Activated naive CD8-positive, alpha-beta T cell treated with anti-CD3 and anti-CD28 coated beads, Interleukin-2, amount 50 U/mL, for 24 hours (primary cell): ENCODE results near the gene IGFLR1.

Source experiments
- ATAC-seq: fragments of 150-1000 bp; cut with Tn5 transposase; one replicate; pipeline ENCODE4 v1.10.0; 2021
- DNase-seq: peaks from one replicate; pipeline ENCODE4 v3.0.0; 2021
- H3K27ac Mint-ChIP-seq: one replicate; pipeline ENCODE4 v1.8.0; 2021; ENCODE audit warnings: mild to moderate bottlenecking, mixed read lengths
- H3K27me3 Mint-ChIP-seq: one replicate; pipeline ENCODE4 v1.8.0; 2021; ENCODE audit warnings: mixed read lengths
- H3K36me3 Mint-ChIP-seq: one replicate; pipeline ENCODE4 v1.8.0; 2021; ENCODE audit warnings: low read depth, mixed read lengths
- H3K4me1 Mint-ChIP-seq: one replicate; pipeline ENCODE4 v1.8.0; 2021; ENCODE audit warnings: mixed read lengths
- H3K4me3 Mint-ChIP-seq: one replicate; pipeline ENCODE4 v1.8.0; 2021; ENCODE audit warnings: mild to moderate bottlenecking, moderate library complexity, mixed read lengths
- H3K9me3 Mint-ChIP-seq: one replicate; pipeline ENCODE4 v1.8.0; 2021; ENCODE audit warnings: mixed read lengths

Gene IGFLR1, protein sequence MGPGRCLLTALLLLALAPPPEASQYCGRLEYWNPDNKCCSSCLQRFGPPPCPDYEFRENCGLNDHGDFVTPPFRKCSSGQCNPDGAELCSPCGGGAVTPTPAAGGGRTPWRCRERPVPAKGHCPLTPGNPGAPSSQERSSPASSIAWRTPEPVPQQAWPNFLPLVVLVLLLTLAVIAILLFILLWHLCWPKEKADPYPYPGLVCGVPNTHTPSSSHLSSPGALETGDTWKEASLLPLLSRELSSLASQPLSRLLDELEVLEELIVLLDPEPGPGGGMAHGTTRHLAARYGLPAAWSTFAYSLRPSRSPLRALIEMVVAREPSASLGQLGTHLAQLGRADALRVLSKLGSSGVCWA

DNA sequence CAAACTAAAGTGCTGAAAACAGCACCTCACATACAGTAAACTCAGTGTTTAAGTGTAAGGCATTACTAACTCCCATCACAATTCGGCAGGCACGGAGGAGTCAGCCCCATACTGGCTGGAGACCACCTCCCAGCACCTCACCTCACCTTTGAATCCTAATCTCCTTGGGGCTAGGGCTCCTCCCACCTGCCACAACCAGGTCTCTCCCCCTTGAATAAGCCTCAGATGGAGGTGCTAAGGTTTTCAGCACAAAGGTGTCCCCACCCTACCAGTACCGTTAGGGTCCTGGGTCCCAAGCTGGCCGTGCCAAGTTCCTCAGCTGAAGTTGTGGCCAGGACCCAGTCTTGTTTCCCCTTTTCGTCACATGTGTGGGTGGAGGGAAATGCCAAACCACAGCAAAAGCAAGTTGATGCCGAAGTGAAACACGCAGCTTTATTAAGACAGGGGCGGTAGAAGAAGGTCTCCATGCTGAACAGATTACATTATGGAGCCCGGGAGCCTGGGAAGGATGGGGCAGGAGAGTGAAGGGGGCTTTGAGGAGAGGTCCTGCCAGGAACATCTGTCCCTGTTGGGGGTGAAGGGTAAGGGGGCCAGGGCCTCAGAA, at the start of gene IGFLR1:
Gene IGFLR1 (minus strand): TSS at position 332 of the 604 bp plus-strand sequence. CDS start 1,272 bp downstream, outside the sequence.
- H3K27ac Mint-ChIP-seq: peak within 1 kb of the TSS; percentile 99
- peak; percentile 6 for ATAC-seq
- H3K36me3 Mint-ChIP-seq: peaks cover 31% of the 10 kb centered on the region
- DNase-seq: peak; percentile 86
- H3K27me3 Mint-ChIP-seq: no peaks in the 10 kb centered on the region
- peaks cover 58% of the 10 kb centered on the region for H3K4me1 Mint-ChIP-seq
- no peaks in the 10 kb centered on the region for H3K9me3 Mint-ChIP-seq
- peak within 1 kb of the TSS; percentile 97 for H3K4me3 Mint-ChIP-seq

DNA sequence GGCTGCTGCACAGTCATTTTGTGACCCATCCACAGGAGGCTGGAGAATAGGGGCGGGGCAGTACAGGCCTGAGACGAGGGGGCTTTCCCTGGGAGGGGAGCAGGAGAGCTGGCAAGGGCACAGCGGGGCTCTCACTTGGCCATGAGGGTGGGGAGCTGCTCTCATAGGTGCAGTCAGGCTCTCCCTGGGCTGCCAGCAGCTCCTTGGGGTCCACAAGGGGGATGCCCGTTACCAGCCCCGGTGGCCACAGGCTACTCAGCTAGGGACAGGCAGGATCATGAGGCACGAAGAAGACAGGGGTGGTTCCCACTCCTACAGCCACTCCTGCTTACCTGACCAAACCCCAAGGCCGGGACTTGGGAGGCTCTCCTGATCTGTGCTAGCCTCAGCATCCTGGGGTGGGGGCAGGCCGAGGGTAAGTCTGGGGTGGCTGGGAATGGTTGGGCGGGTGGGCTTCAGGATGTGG, 49.6 kb upstream of the IGFLR1 start:
- no peaks in the 10 kb centered on the region for H3K9me3 Mint-ChIP-seq
- ATAC-seq: no peak
- H3K27ac Mint-ChIP-seq: no peak overlapping the region
- no peak overlapping the region for H3K4me3 Mint-ChIP-seq
- H3K4me1 Mint-ChIP-seq: no peaks in the 10 kb centered on the region
- H3K27me3 Mint-ChIP-seq: peaks cover 18% of the 10 kb centered on the region
- H3K36me3 Mint-ChIP-seq: no peaks in the 10 kb centered on the region
- no peak for DNase-seq

DNA sequence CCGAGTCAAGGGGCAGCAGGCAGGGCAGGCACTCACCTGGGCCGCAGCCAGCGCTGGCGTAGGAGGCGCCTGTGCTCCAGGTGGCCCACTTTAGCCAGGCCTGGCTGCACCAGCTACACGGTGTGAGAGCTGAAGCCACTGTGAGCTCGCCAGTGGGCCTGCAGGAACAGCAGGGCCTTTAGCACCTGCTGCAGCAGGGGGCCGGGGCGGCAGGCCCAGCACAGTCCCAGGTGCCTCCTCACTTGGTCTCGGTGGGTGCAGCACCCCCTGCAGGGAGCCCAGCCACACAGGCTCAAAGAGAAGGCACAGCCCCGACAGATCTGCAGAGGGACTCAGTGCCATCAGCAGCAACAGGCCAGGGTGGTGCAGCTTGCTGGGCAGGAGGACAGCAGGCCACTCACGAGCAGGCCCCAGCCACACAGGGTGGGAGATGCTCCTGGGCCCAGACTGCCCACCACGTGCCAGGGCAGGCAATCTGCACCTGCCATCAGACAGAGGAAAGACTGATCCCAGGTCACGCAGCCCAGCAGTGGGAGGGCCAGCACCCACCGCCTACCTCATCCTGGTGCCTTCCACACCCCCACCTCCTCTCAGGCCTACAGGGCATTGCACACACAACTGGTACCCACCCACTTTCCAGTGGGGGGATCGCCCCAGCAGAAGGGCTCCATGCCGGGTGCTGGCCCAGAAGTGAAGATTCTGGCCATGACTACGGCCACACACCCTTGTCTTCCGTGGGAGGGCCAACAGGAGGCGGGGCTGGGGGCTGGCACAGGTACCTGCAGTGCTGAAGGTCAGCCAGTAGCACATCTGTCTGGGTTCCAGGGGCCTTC, 48.9 kb upstream of the IGFLR1 start:
- Mint-ChIP-seq H3K4me3 (no peak overlapping the region), H3K4me1 (no peaks in the 10 kb centered on the region), H3K36me3 (no peaks in the 10 kb centered on the region), H3K9me3 (no peaks in the 10 kb centered on the region), H3K27me3 (peaks cover 12% of the 10 kb centered on the region), H3K27ac (no peak overlapping the region)
- peak; percentile 16 for DNase-seq
- ATAC-seq: peak; percentile 30

DNA sequence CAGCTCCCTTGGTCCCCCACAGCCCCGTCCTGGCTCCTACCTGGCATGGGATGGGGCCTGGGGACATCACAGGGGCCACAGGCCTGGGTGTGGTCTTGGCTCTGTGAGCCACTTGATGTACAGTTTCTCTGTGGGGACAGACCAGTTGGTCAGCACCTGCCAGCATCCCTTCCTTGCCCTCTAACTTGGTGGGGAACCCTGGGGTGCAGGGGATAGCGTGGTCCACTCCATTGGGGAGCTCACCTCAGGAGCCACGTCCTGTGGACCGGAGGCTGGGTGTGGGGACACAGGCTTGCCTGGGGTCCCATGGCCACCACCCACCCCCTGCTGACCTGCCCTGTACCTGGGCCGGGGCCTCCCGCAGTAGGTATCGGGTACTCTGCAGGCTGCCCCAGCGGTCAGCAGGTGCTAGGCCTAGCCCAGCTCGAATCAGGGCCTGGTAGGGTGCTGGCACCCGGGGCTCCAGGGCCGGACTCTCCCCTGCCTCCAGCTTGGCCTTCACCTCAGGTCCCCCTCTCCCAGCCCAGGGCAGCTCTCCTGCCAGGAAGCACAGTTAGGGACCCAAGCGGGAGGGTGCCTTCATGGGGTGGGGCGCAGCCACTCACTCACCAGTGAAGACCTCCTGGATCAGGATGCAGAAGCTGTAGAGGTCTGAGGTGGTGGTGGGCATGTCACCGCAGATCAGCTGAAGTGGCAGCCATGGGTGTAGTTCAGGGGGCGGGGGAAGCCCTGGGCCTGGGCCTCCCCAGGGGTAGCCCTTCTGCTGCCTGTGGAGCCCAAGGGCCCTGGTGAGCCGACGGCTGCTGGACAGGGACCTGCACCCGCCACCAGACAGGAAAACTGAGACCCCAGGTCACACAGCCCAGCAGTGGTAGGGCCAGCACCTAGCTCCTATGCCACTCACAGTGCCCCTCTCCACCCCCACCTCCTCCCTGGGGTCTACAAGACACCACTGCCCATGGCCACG, 48.0 kb upstream of the IGFLR1 start:
- no peak for ATAC-seq
- H3K9me3 Mint-ChIP-seq: no peaks in the 10 kb centered on the region

DNA sequence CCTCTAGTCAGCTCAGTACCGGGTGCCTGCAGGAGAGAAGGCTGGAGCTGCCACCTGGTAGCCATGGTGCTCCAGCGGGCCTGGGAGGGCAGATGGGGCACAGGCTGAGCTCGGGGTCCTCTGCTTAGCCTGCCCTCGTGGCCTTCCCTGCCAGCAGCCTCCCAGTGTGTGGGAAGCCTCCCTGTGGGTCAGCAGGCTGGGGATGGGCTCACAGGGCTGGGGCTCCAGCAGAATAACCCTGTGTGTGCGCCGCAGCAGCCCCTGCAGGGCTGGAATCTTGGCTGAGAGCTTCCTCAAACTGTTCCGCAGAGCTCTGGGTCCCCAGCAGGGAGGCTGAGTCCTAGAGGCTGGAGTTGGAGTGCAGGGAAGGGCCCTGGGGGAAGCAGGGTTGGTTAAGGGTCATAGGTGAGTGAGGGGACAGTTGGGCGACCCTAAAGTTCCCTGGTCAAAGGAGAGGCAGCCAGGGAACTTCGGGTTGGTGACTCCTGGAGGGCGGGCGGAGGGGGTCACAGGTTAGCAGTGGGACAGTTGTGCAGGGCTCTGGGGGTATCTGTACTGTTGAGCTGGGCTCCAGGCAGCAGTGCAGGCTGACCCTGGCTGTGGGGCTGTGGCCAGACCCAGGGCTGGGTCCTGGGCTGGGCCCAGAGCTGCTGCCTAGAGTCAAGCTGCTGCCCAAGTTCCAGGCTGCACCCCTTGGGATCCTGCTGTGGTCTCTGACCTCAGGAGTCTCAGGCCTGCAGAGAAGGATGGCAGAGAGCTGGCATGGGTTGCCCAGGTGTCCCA, 47.1 kb upstream of the IGFLR1 start:
- Mint-ChIP-seq H3K36me3 (no peaks in the 10 kb centered on the region), H3K27me3 (peaks cover 4% of the 10 kb centered on the region), H3K27ac (no peak overlapping the region), H3K4me3 (no peak overlapping the region), H3K9me3 (no peaks in the 10 kb centered on the region), H3K4me1 (no peaks in the 10 kb centered on the region)
- DNase-seq: no peak
- ATAC-seq: no peak

More for the DNA sequence above, 48.0 kb upstream of the IGFLR1 start:
- H3K36me3 Mint-ChIP-seq: no peaks in the 10 kb centered on the region
- H3K4me3 Mint-ChIP-seq: no peak overlapping the region
- no peak overlapping the region for H3K27ac Mint-ChIP-seq
- peaks cover 5% of the 10 kb centered on the region for H3K27me3 Mint-ChIP-seq
- no peaks in the 10 kb centered on the region for H3K4me1 Mint-ChIP-seq
- DNase-seq: no peak

DNA sequence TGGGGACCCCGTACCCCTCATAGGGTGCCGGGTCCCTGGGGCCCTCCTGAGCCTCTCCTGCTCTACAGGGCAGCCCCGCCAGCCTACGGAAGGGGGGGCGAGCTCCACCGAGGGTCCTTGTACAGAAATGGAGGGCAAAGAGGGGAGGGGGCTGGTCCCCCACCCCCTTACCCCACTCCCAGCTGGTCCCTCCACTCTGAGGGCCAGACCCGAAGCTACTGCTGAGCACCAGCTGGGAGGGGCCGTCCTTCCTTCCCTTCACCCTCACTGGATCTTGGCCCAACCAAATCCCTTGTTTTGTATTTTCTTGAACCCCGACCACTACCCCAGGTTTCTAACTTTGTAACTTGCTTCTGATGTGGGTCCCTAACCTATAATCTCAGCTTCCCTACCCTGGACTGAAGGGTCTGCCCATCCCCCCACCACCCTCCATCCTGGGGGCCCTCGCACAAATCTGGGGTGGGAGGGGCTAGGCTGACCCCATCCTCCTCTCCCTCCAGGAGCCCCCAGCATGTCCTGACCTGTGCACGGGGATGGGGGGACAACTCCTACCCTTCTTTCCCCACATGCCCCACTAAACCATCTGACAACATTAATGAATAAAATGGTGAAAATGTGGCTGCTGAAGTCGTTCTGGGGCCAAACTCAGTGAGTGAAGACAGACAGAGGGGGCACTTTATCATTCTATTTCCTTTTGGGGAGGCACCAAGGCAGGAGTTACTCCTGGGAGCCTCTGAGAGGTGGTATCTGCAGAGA, 46.1 kb upstream of the IGFLR1 start:
- H3K27ac Mint-ChIP-seq: no peak overlapping the region
- ATAC-seq: no peak
- H3K27me3 Mint-ChIP-seq: no peaks in the 10 kb centered on the region
- DNase-seq: no peak
- H3K36me3 Mint-ChIP-seq: no peaks in the 10 kb centered on the region
- no peak overlapping the region for H3K4me3 Mint-ChIP-seq
- H3K9me3 Mint-ChIP-seq: no peaks in the 10 kb centered on the region
- no peaks in the 10 kb centered on the region for H3K4me1 Mint-ChIP-seq

DNA sequence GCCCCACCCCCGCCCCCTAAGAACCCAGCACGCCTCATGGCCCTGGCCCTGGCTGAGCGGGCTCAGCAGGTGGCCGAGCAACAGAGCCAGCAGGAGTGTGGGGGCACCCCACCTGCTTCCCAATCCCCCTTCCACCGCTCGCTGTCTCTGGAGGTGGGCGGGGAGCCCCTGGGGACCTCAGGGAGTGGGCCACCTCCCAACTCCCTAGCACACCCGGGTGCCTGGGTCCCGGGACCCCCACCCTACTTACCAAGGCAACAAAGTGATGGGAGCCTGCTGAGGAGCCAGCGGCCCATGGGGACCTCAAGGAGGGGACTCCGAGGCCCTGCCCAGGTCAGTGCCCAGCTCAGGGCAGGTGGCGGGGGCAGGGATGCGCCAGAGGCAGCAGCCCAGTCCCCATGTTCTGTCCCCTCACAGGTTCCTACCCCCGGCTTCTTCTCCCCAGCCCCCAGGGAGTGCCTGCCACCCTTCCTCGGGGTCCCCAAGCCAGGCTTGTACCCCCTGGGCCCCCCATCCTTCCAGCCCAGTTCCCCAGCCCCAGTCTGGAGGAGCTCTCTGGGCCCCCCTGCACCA, 45.1 kb upstream of the IGFLR1 start:
- no peaks in the 10 kb centered on the region for H3K4me1 Mint-ChIP-seq
- DNase-seq (no peak), ATAC-seq (no peak)
- H3K27ac Mint-ChIP-seq: no peak overlapping the region
- no peak overlapping the region for H3K4me3 Mint-ChIP-seq
- no peaks in the 10 kb centered on the region for H3K27me3 Mint-ChIP-seq
- H3K9me3 Mint-ChIP-seq: no peaks in the 10 kb centered on the region
- no peaks in the 10 kb centered on the region for H3K36me3 Mint-ChIP-seq

DNA sequence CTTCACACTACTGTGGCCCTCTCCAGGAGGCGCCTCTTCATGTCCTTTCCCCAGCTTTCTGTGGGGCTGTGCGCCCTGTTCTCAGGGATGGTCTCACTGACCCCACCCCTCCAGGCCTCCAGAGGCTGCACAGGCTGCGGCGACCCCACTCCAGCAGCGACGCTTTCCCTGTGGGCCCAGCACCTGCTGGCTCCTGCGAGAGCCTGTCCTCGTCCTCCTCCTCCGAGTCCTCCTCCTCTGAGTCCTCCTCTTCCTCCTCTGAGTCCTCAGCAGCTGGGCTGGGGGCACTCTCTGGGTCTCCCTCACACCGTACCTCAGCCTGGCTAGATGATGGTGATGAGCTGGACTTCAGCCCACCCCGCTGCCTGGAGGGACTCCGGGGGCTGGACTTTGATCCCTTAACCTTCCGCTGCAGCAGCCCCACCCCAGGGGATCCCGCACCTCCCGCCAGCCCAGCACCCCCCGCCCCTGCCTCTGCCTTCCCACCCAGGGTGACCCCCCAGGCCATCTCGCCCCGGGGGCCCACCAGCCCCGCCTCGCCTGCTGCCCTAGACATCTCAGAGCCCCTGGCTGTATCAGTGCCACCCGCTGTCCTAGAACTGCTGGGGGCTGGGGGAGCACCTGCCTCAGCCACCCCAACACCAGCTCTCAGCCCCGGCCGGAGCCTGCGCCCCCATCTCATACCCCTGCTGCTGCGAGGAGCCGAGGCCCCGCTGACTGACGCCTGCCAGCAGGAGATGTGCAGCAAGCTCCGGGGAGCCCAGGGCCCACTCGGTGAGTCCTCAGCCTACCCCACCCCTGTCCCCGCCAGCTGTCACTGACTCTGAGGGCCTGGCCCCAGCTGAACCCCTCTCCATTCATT, 44.3 kb upstream of the IGFLR1 start:
- H3K4me1 Mint-ChIP-seq: no peaks in the 10 kb centered on the region
- no peak overlapping the region for H3K4me3 Mint-ChIP-seq
- H3K9me3 Mint-ChIP-seq: no peaks in the 10 kb centered on the region
- H3K27me3 Mint-ChIP-seq: no peaks in the 10 kb centered on the region
- H3K27ac Mint-ChIP-seq: no peak overlapping the region
- H3K36me3 Mint-ChIP-seq: no peaks in the 10 kb centered on the region
- no peak for ATAC-seq
- DNase-seq: no peak

DNA sequence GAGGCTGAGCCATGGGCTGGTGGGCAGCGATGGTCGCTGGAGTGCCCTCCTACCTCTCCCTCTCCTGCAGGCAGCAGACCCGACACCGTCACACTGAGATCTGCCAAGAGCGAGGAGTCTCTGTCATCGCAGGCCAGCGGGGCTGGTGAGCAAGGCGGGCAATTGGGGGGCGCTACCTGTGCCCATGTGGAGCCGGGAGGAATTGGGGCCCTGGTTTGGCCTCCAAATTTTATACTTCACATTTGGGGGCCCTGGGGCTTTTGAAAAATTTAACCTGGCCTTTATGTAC, 43.0 kb upstream of the IGFLR1 start:
- Mint-ChIP-seq H3K4me1 (no peaks in the 10 kb centered on the region), H3K9me3 (no peaks in the 10 kb centered on the region), H3K27me3 (no peaks in the 10 kb centered on the region), H3K4me3 (no peak overlapping the region), H3K36me3 (no peaks in the 10 kb centered on the region), H3K27ac (no peak overlapping the region)
- ATAC-seq (no peak), DNase-seq (no peak)

DNA sequence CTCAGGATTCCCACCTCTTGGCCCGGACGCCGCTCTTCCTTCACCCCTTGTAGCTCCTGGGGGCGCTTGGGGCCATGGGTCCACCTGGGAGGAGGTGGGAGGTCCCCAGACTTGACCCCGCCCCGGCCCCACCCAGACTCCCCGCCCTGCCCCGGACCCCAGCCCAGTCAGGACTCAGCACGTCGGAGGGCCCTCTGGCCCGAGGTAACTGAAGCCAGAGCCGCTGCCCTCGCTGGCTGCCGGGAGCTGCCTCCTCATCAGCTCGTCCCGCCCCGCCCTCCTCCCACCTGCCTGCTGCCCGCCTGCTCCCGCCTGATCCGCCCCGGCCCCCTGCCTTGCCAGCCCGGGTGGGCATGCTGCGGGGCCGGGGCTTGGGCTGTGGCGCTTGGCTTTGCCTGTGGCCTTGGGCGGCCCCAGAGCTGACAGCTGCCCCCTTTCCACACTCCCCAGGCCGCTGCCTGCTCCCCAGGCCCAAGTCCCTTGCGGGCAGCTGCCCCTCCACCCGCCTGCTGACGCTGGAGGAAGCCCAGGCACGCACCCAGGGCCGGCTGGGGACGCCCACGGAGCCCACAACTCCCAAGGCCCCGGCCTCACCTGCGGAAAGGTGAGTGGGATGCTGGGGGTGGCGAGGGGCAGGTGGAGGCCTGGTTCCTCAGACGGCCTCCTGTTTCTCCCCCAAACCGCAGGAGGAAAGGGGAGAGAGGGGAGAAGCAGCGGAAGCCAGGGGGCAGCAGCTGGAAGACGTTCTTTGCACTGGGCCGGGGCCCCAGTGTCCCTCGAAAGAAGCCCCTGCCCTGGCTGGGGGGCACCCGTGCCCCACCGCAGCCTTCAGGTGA, 42.5 kb upstream of the IGFLR1 start:
- DNase-seq (no peak), ATAC-seq (no peak)
- Mint-ChIP-seq H3K4me3 (no peak overlapping the region), H3K4me1 (no peaks in the 10 kb centered on the region), H3K27ac (no peak overlapping the region), H3K27me3 (no peaks in the 10 kb centered on the region), H3K36me3 (no peaks in the 10 kb centered on the region), H3K9me3 (no peaks in the 10 kb centered on the region)
